NCI-H1694 (cell line): Measurements from ENCODE around the gene TCP1.
A peak's percentile ranks its signal among the peaks of the same experiment; 100 is the strongest.
"Not testable (repeated sequence)": the region's sequence is repeated elsewhere in the genome, so short reads cannot be mapped to it uniquely, and the experiment has no call there.

ENCODE experiments used
- DNase-seq: peaks from one replicate; lab custom pipeline; 2025; lab: John Stamatoyannopoulos, UW

Gene TCP1

GRCh38 chr6:159777240-159777904 is 12.0 kb downstream of the TCP1 start:
- DNase-seq = no peak

GRCh38 chr6:159772196-159772595 is 17.2 kb downstream of the TCP1 start:
- DNase-seq = no peak

GRCh38 chr6:159769470-159769869 is 19.9 kb downstream of the TCP1 start:
- no peak for DNase-seq

- no peak for DNase-seq
These were observed 22.5 kb downstream of the TCP1 start for GRCh38 chr6:159766906-159767305.

- no peak for DNase-seq
These were observed 26.6 kb downstream of the TCP1 start for GRCh38 chr6:159762681-159763293.

- peak; percentile 79 for DNase-seq
These were observed 27.3 kb downstream of the TCP1 start, which contains the start of gene ACAT2 for GRCh38 chr6:159761873-159762680. TSS of gene ACAT2 (plus strand) at chr6:159762045. CDS start at chr6:159762088, 43 bp downstream.

- DNase-seq = peak; percentile 52
These were observed 28.1 kb downstream of the TCP1 start for GRCh38 chr6:159761129-159761872.

- DNase-seq = no peak
These were observed 28.8 kb downstream of the TCP1 start for GRCh38 chr6:159760602-159761057.

- no peak for DNase-seq
These were observed 29.8 kb downstream of the TCP1 start for GRCh38 chr6:159759645-159760044.

- DNase-seq = no peak
These were observed 31.1 kb downstream of the TCP1 start for GRCh38 chr6:159758031-159759001.

GRCh38 chr6:159756508-159756907 is 32.9 kb downstream of the TCP1 start:
- DNase-seq = no peak

- DNase-seq = no peak
These were observed 34.2 kb downstream of the TCP1 start for GRCh38 chr6:159754959-159755914.

GRCh38 chr6:159754401-159754800 is 35.0 kb downstream of the TCP1 start:
- DNase-seq = no peak

GRCh38 chr6:159753081-159753872 is 36.1 kb downstream of the TCP1 start:
- DNase-seq = no peak

- DNase-seq = no peak
These were observed 38.0 kb downstream of the TCP1 start for GRCh38 chr6:159751448-159751847.

GRCh38 chr6:159748127-159748526 is 41.3 kb downstream of the TCP1 start:
- not testable (repeated sequence) for DNase-seq

GRCh38 chr6:159746759-159747158 is 42.6 kb downstream of the TCP1 start:
- no peak for DNase-seq

- DNase-seq = no peak
These were observed 44.3 kb downstream of the TCP1 start for GRCh38 chr6:159745081-159745480.

GRCh38 chr6:159742165-159742564 is 47.2 kb downstream of the TCP1 start:
- DNase-seq = no peak
